A549 (cell line): ENCODE data around the gene OR10R2. TPM values are rescaled to one million over a fixed set of nuclear protein-coding genes. Genes with fewer than 3 reads are reported as not detected.
"Not testable (repeated sequence)": the region's sequence is repeated elsewhere in the genome, so short reads cannot be mapped to it uniquely, and the experiment has no call there.

Experiments used
- ATAC-seq, 2 experiments: fragments of 200-7000 bp in 1 of 2; fragments of >200 bp in 1 of 2; cut with Nextera tagmentation in 1 of 2; cut with Tn5 transposase in 1 of 2; 3 replicates each; pipeline versions ENCODE4 v1.8.0 to v1.9.1; 2018 to 2020; ENCODE audit warnings: mild to moderate bottlenecking in 1 of 2, moderate library complexity in 1 of 2
- CTCF ChIA-PET: fragments of 300-600 bp; sonication (Branson Sonifier 250); formaldehyde crosslinking; extraction: SDS; loops from one replicate; lab custom pipeline; 2021; ENCODE audit warnings: antibody characterized with exemption, inconsistent platforms; lab: Yijun Ruan, JAX
- POLR2A ChIA-PET: fragments of 350-600 bp; formaldehyde crosslinking; extraction: SDS; loops from one replicate; lab custom pipeline; 2021; ENCODE audit warnings: antibody characterized with exemption, inconsistent platforms; lab: Yijun Ruan, JAX
- DNase-seq, 2 experiments: peaks; one replicate each; pipeline versions ENCODE4 v3.0.0 to v3.0.0-alpha.2; 2011 to 2016; ENCODE audit warnings: low read depth in 1 of 2, low spot score in 1 of 2
- FAIRE-seq: peaks from 2 replicates; lab custom pipeline; 2011; peaks lifted over from hg19 to GRCh38; lab: Jason Lieb, UNC
- H3K27ac ChIP-seq, 2 experiments: fragments of >200 bp; sonication (Bioruptor Twin); formaldehyde crosslinking; 3 replicates each; pipeline ENCODE4 v1.5.1; 2016 to 2017
- H3K4me1 ChIP-seq: fragments of >200 bp; sonication (Bioruptor Twin); formaldehyde crosslinking; 3 replicates; pipeline ENCODE4 v1.6.1; 2016
- H3K4me2 ChIP-seq: fragments of >200 bp; sonication (Bioruptor Twin); formaldehyde crosslinking; 3 replicates; pipeline ENCODE4 v1.6.1; 2016
- H3K4me3 ChIP-seq: fragments of >200 bp; sonication (Bioruptor Twin); formaldehyde crosslinking; 3 replicates; pipeline ENCODE4 v1.5.1; 2016
- H3K9me3 ChIP-seq: fragments of >200 bp; sonication (Bioruptor Twin); formaldehyde crosslinking; 3 replicates; pipeline ENCODE4 v1.6.1; 2016
- CBX2 ChIP-seq: fragments of 200-600 bp; sonication (generic); IDR thresholded peaks from 2 replicates; pipeline ENCODE4 v1.6.1; 2016; ENCODE audit warnings: low read depth, mild to moderate bottlenecking, borderline replicate concordance
- CEBPB ChIP-seq, 2 experiments: fragments of >200 bp in 1 of 2; sonication (Bioruptor Twin) in 1 of 2; formaldehyde crosslinking in 1 of 2; IDR thresholded peaks; 2 replicates each; pipeline ENCODE4 v1.6.1; 2012 to 2016
- EHMT2 ChIP-seq: fragments of 200-600 bp; sonication (generic); IDR thresholded peaks from 2 replicates; pipeline ENCODE4 v1.6.1; 2016; ENCODE audit warnings: antibody characterized with exemption, low read depth, mild to moderate bottlenecking, moderate library complexity
- EP300 ChIP-seq, 2 experiments: fragments of >200 bp; sonication (Bioruptor Twin); formaldehyde crosslinking; IDR thresholded peaks; 2 replicates in 1 of 2; 3 replicates in 1 of 2; pipeline ENCODE4 v1.6.1; 2016 to 2017
- FOSB ChIP-seq: fragments of 250-450 bp; sonication (Bioruptor Pico); IDR thresholded peaks from 2 replicates; pipeline ENCODE4 v1.5.0; 2020; ENCODE audit warnings: mild to moderate bottlenecking, moderate library complexity
- GATA3 ChIP-seq: IDR thresholded peaks from 2 replicates; pipeline ENCODE4 v1.6.1; 2012; ENCODE audit warnings: borderline replicate concordance
- HOXA7 ChIP-seq: fragments of 250-450 bp; sonication (Bioruptor Pico); IDR thresholded peaks from 2 replicates; pipeline ENCODE4 v1.5.0; 2020; ENCODE audit warnings: mild to moderate bottlenecking, moderate library complexity
- HOXB5 ChIP-seq: fragments of 250-450 bp; sonication (Bioruptor Pico); IDR thresholded peaks from 2 replicates; pipeline ENCODE4 v1.5.0; 2020; ENCODE audit warnings: mild to moderate bottlenecking, moderate library complexity
- JUN ChIP-seq, 2 experiments: fragments of >200 bp; sonication (Bioruptor Twin); formaldehyde crosslinking; IDR thresholded peaks; 2 replicates in 1 of 2; 3 replicates in 1 of 2; pipeline ENCODE4 v1.6.1; 2016 to 2017
- KDM1A ChIP-seq: fragments of 200-600 bp; sonication (generic); IDR thresholded peaks from 2 replicates; pipeline ENCODE4 v1.6.1; 2016; ENCODE audit warnings: low read depth, mild to moderate bottlenecking
- KDM5A ChIP-seq: fragments of 200-600 bp; sonication (generic); IDR thresholded peaks from 2 replicates; pipeline ENCODE4 v1.6.1; 2016; ENCODE audit warnings: antibody characterized with exemption, mild to moderate bottlenecking
- MYC ChIP-seq: IDR thresholded peaks from 2 replicates; pipeline ENCODE4 v1.6.1; 2012; ENCODE audit warnings: mild to moderate bottlenecking, inconsistent platforms, low read length, improper control_type of control experiment, borderline replicate concordance
- RAD21 ChIP-seq, 2 experiments: fragments of >200 bp in 1 of 2; sonication (Bioruptor Twin) in 1 of 2; formaldehyde crosslinking in 1 of 2; IDR thresholded peaks in 1 of 2; conservative IDR thresholded peaks in 1 of 2; 2 replicates in 1 of 2; 3 replicates in 1 of 2; pipeline ENCODE4 v1.6.1; 2012 to 2018; ENCODE audit warnings: inconsistent platforms in 1 of 2
- ZSCAN20 ChIP-seq: fragments of 250-450 bp; sonication (Bioruptor Pico); IDR thresholded peaks from 2 replicates; pipeline ENCODE4 v1.8.0; 2022; ENCODE audit warnings: mild to moderate bottlenecking, moderate library complexity
- WGBS: methylation state at CpG from one replicate; pipeline ENCODE4 v1.1.6; 2017; ENCODE audit errors: missing lambda C conversion rate; 5-methylcytosine and 5-hydroxymethylcytosine counted together
- polyA plus RNA-seq, 4 experiments: library from polyadenylated mRNA; depleted of rRNA in 3 of 4; stranded (reverse); fragments of >200 nt; fragmentation: RNase III in 1 of 4; extraction: RNeasy Plus Mini Kit Qiagen cat#74134 plus additional on column Dnase treatment in 1 of 4; gene quantifications; 2 replicates in 3 of 4; 3 replicates in 1 of 4; pipeline ENCODE4 v1.2.3, GENCODE V29; 2011 to 2017
- TF ChIP-seq, protein P1 (sequence below): fragments of >200 bp; sonication (Bioruptor Twin); formaldehyde crosslinking; IDR thresholded peaks from 2 replicates; pipeline ENCODE4 v1.6.1; 2016
- TF ChIP-seq, protein P2 (sequence below): IDR thresholded peaks from 2 replicates; pipeline ENCODE4 v1.6.1; 2012
- TF ChIP-seq, protein P3 (sequence below): fragments of 200-600 bp; sonication (generic); IDR thresholded peaks from 2 replicates; pipeline ENCODE4 v1.6.1; 2016; ENCODE audit warnings: antibody characterized with exemption, mild to moderate bottlenecking, moderate library complexity
- TF ChIP-seq, protein P4 (sequence below): IDR thresholded peaks from 2 replicates; pipeline ENCODE4 v1.6.1; 2012
- TF ChIP-seq, protein P5 (sequence below): fragments of 250-450 bp; sonication (Bioruptor Pico); IDR thresholded peaks from 2 replicates; pipeline ENCODE4 v1.5.0; 2021; ENCODE audit warnings: mild to moderate bottlenecking, moderate library complexity, borderline replicate concordance
- TF ChIP-seq, protein P6 (sequence below): fragments of 250-450 bp; sonication (Bioruptor Pico); IDR thresholded peaks from 2 replicates; pipeline ENCODE4 v1.5.0; 2020; ENCODE audit warnings: low read depth, mild to moderate bottlenecking, moderate library complexity

Gene OR10R2
- polyA plus RNA-seq, 2 of the 4 experiments (the other 2 are of a cell fraction) = not detected

DNA sequence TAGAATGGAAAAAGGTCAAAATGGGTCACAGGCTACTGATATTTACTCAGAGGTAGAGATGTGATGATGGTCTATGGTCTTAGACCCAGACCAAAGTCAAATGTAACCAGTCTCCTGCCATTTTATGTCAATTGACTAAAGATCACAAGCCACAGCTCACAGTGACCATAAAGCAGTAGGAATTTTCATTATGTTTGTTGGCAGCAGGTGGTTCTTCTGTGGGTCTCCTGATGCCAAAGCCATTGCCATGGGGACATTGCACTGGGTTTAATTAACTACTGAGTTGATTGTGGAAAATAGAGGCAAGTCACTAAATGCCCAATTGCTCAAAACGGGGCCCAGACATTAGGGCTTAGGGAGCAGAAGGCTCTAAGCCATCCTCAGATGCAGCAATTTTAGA is 45.9 kb upstream of the OR10R2 start, which contains the start of gene OR10K2:
OR10K2 (minus strand) TSS at position 101 of the 400 bp plus-strand sequence. CDS start 5,371 bp downstream, outside the sequence.
- H3K4me1 ChIP-seq = no peaks in the 10 kb centered on the region
- 0% methylated on average over 1 of the region's 1 CpG for WGBS
- no peak within 1 kb of the TSS for H3K4me3 ChIP-seq
- no peaks in the 10 kb centered on the region for H3K9me3 ChIP-seq
- DNase-seq (no peak), ATAC-seq (no peak), FAIRE-seq (no peak)
- H3K4me2 ChIP-seq = no peak within 1 kb of the TSS
- TF ChIP-seq CEBPB (IDR thresholded peaks at IDR 0.05) (no peak), GATA3 (no peak), KDM1A (no peak), ZSCAN20 (CRISPR knock-in tag) (no peak), EHMT2 (no peak), HOXB5 (CRISPR knock-in tag) (no peak), MYC (no peak), HOXA7 (CRISPR knock-in tag) (no peak), EP300 (IDR thresholded peaks at IDR 0.05) (no peak), RAD21 (conservative IDR thresholded peaks at IDR 0.05 in 1 of 2, IDR thresholded peaks at IDR 0.05 in 1 of 2) (no peak)
- TF ChIP-seq, protein P1, sequence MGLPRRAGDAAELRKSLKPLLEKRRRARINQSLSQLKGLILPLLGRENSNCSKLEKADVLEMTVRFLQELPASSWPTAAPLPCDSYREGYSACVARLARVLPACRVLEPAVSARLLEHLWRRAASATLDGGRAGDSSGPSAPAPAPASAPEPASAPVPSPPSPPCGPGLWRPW = no peak
- TF ChIP-seq, protein P2, sequence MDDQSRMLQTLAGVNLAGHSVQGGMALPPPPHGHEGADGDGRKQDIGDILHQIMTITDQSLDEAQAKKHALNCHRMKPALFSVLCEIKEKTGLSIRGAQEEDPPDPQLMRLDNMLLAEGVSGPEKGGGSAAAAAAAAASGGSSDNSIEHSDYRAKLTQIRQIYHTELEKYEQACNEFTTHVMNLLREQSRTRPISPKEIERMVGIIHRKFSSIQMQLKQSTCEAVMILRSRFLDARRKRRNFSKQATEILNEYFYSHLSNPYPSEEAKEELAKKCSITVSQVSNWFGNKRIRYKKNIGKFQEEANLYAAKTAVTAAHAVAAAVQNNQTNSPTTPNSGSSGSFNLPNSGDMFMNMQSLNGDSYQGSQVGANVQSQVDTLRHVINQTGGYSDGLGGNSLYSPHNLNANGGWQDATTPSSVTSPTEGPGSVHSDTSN = no peak
- TF ChIP-seq, protein P3, sequence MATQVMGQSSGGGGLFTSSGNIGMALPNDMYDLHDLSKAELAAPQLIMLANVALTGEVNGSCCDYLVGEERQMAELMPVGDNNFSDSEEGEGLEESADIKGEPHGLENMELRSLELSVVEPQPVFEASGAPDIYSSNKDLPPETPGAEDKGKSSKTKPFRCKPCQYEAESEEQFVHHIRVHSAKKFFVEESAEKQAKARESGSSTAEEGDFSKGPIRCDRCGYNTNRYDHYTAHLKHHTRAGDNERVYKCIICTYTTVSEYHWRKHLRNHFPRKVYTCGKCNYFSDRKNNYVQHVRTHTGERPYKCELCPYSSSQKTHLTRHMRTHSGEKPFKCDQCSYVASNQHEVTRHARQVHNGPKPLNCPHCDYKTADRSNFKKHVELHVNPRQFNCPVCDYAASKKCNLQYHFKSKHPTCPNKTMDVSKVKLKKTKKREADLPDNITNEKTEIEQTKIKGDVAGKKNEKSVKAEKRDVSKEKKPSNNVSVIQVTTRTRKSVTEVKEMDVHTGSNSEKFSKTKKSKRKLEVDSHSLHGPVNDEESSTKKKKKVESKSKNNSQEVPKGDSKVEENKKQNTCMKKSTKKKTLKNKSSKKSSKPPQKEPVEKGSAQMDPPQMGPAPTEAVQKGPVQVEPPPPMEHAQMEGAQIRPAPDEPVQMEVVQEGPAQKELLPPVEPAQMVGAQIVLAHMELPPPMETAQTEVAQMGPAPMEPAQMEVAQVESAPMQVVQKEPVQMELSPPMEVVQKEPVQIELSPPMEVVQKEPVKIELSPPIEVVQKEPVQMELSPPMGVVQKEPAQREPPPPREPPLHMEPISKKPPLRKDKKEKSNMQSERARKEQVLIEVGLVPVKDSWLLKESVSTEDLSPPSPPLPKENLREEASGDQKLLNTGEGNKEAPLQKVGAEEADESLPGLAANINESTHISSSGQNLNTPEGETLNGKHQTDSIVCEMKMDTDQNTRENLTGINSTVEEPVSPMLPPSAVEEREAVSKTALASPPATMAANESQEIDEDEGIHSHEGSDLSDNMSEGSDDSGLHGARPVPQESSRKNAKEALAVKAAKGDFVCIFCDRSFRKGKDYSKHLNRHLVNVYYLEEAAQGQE = no peak
- TF ChIP-seq, protein P4, sequence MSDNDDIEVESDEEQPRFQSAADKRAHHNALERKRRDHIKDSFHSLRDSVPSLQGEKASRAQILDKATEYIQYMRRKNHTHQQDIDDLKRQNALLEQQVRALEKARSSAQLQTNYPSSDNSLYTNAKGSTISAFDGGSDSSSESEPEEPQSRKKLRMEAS = no peak
- TF ChIP-seq, protein P5, sequence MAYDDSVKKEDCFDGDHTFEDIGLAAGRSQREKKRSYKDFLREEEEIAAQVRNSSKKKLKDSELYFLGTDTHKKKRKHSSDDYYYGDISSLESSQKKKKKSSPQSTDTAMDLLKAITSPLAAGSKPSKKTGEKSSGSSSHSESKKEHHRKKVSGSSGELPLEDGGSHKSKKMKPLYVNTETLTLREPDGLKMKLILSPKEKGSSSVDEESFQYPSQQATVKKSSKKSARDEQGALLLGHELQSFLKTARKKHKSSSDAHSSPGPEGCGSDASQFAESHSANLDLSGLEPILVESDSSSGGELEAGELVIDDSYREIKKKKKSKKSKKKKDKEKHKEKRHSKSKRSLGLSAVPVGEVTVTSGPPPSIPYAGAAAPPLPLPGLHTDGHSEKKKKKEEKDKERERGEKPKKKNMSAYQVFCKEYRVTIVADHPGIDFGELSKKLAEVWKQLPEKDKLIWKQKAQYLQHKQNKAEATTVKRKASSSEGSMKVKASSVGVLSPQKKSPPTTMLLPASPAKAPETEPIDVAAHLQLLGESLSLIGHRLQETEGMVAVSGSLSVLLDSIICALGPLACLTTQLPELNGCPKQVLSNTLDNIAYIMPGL (CRISPR knock-in tag) = no peak
- POLR2A ChIA-PET = no interaction called here
- H3K27ac ChIP-seq = no peak within 1 kb of the TSS
- CTCF ChIA-PET = no interaction called here

DNA sequence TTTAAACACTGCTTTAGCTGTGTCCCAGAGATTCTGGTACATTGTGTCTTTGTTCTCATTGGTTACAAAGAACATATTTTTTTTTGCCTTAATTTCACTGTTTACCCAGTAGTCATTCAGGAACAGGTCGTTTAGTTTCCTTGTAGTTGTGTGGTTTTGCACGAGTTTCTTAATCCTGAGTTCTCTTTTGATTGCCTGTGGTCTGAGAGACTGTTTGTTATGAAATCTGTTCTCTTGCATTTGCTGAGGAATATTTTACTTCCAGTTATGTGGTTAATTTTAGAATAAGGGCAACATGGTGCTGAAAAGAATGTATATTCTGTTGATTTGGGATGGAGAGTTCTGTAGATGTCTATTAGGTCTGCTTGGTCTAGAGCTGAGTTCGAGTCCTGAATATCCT is 41.9 kb upstream of the OR10R2 start:
- H3K9me3 ChIP-seq, POLR2A ChIA-PET, DNase-seq, H3K27ac ChIP-seq, H3K4me2 ChIP-seq, FAIRE-seq, CTCF ChIA-PET, ATAC-seq, H3K4me1 ChIP-seq, H3K4me3 ChIP-seq: not testable (repeated sequence)
- WGBS = 1% methylated on average over 3 of the region's 3 CpGs

DNA sequence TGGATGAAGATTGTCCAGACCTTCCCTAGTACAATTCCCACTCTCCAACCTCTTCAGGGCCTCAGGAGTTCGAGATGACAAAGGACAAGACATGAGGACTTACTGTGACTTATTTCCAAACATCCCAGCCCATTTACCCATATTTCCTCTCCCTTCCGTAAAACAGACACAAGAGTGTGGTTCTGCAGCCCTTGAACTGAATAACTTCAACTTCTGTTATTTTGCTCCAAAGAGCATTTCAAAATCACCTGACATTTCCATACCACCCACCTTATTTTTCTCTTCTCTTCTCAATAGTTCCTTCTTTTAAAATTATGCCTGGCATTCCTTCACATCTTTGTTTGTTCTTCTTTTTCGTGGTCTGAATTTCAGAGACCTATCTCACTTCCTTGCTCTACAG is 37.3 kb upstream of the OR10R2 start:
- WGBS = 3% methylated on average over 3 of the region's 3 CpGs
- DNase-seq (no peak), ATAC-seq (no peak), FAIRE-seq (no peak)
- Histone ChIP-seq H3K4me2 (no peak overlapping the region), H3K4me3 (no peak overlapping the region), H3K9me3 (no peaks in the 10 kb centered on the region), H3K27ac (no peak overlapping the region), H3K4me1 (no peaks in the 10 kb centered on the region)
- POLR2A ChIA-PET = no interaction called here
- CTCF ChIA-PET = no interaction called here
- TF ChIP-seq, protein P2 = no peak
- TF ChIP-seq CEBPB (IDR thresholded peaks at IDR 0.05) = no peak
- no peak for TF ChIP-seq KDM5A
- no peak for TF ChIP-seq CBX2
- no peak for TF ChIP-seq FOSB (CRISPR knock-in tag)
- no peak for TF ChIP-seq GATA3
- TF ChIP-seq JUN (IDR thresholded peaks at IDR 0.05) = no peak
- TF ChIP-seq, protein P6, sequence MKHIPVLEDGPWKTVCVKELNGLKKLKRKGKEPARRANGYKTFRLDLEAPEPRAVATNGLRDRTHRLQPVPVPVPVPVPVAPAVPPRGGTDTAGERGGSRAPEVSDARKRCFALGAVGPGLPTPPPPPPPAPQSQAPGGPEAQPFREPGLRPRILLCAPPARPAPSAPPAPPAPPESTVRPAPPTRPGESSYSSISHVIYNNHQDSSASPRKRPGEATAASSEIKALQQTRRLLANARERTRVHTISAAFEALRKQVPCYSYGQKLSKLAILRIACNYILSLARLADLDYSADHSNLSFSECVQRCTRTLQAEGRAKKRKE (CRISPR knock-in tag) = no peak
- no peak for TF ChIP-seq EHMT2
- TF ChIP-seq, protein P5 (CRISPR knock-in tag) = no peak
